Left ventricle myocardium inferior (tissue), 1 donor: ENCODE measurements around the gene UBAC1. TPM values are rescaled to one million over a fixed set of nuclear protein-coding genes. Genes with fewer than 3 reads are reported as not detected.

Experiments
- DNase-seq: peaks from one replicate; pipeline ENCODE4 v3.0.0-alpha.2; 2020
- H3K27ac ChIP-seq: fragments of 200-600 bp; replicated peaks from 2 replicates; pipeline ENCODE4 v1.8.0; 2021
- H3K27me3 ChIP-seq: fragments of 200-600 bp; 2 replicates; pipeline ENCODE4 v1.8.0; 2021; ENCODE audit warnings: low read depth
- H3K36me3 ChIP-seq: fragments of 200-600 bp; 2 replicates; pipeline ENCODE4 v1.8.0; 2021
- H3K4me1 ChIP-seq: fragments of 200-600 bp; 2 replicates; pipeline ENCODE4 v1.8.0; 2021
- H3K4me3 ChIP-seq: fragments of 200-600 bp; 2 replicates; pipeline ENCODE4 v1.8.0; 2021; ENCODE audit warnings: mild to moderate bottlenecking, moderate library complexity
- H3K9me3 ChIP-seq: fragments of 200-600 bp; replicated peaks from 2 replicates; pipeline ENCODE4 v1.8.0; 2021
- intact Hi-C: fragments of 100-400 bp; cut with micrococcal nuclease; formaldehyde crosslinking; loops from one replicate; pipeline ENCODE4 v1.11.0; 2022
- total RNA-seq: library from RNA; stranded (reverse); fragmentation: NEBNext Ultra II Directional; extraction: Animal tissue kit (Norgen Biotek cat#: 25700); gene quantifications from one replicate; pipeline ENCODE4 v1.2.1, GENCODE V29; 2021
- TF ChIP-seq, protein P1 (sequence below): fragments of 200-600 bp; IDR thresholded peaks from 2 replicates; pipeline ENCODE4 v1.8.0; 2021; ENCODE audit warnings: antibody characterized with exemption, mild to moderate bottlenecking, borderline replicate concordance
- donor health status: DM: no; HTN: yes; CAD: no; lungs with severe emphysema.

UBAC1 gene
- total RNA-seq, 1 donor from 2014 or later: 108 TPM

DNA sequence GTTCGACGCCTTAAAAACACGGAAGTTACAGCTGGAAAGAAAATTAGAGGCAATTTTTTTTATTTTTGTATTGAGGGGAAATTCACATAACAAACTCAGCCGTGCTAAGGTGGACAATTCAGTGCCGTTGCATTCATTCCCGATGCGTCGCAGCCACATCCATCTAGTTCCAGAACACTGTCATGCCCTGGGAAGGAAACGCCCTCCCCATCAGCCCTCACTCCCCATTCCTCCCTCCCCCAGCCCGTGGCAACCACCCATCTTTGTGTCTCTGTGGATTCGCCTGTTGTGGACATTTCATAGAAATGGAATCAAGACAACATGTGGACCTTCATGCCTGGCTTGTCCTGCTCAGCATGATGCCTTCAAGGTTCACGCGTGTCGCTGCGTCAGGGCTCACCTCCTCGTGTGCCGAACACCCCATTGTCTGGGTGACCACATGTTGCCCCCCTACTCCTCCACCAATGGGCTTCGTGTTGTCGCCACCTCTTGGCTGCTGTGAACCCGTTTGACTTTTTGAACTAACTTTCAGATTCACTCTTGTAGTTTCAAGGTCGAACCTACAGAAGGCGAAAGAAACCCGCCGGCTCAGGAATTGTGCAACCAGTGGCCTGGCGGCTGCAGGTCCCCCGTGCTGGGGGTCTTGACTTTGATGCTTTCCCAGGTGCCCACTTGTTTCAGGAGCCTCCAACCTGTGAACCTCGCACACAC is 36.4 kb downstream of the UBAC1 start:
- no peak for DNase-seq

GRCh38 chr9:135923508-135923907 is 37.7 kb downstream of the UBAC1 start:
- Histone ChIP-seq H3K27ac (no peak overlapping the region), H3K9me3 (peaks cover 10% of the 10 kb centered on the region), H3K27me3 (no peaks in the 10 kb centered on the region), H3K4me3 (no peak overlapping the region), H3K36me3 (peaks cover 36% of the 10 kb centered on the region), H3K4me1 (peaks cover 15% of the 10 kb centered on the region)
- no peak for DNase-seq
- TF ChIP-seq, protein P1, sequence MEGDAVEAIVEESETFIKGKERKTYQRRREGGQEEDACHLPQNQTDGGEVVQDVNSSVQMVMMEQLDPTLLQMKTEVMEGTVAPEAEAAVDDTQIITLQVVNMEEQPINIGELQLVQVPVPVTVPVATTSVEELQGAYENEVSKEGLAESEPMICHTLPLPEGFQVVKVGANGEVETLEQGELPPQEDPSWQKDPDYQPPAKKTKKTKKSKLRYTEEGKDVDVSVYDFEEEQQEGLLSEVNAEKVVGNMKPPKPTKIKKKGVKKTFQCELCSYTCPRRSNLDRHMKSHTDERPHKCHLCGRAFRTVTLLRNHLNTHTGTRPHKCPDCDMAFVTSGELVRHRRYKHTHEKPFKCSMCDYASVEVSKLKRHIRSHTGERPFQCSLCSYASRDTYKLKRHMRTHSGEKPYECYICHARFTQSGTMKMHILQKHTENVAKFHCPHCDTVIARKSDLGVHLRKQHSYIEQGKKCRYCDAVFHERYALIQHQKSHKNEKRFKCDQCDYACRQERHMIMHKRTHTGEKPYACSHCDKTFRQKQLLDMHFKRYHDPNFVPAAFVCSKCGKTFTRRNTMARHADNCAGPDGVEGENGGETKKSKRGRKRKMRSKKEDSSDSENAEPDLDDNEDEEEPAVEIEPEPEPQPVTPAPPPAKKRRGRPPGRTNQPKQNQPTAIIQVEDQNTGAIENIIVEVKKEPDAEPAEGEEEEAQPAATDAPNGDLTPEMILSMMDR: no peak
- intact Hi-C loops: no loop called here

More for the DNA sequence above, 36.4 kb downstream of the UBAC1 start:
- H3K4me3 ChIP-seq: no peak overlapping the region
- H3K36me3 ChIP-seq: peaks cover 49% of the 10 kb centered on the region
- H3K27ac ChIP-seq: no peak overlapping the region
- H3K27me3 ChIP-seq: no peaks in the 10 kb centered on the region
- no peaks in the 10 kb centered on the region for H3K9me3 ChIP-seq
- intact Hi-C loops: no loop called here
- TF ChIP-seq, protein P1: no peak
- H3K4me1 ChIP-seq: peaks cover 15% of the 10 kb centered on the region

- no peaks in the 10 kb centered on the region for H3K27me3 ChIP-seq
- no peak for DNase-seq
- H3K4me3 ChIP-seq: no peak overlapping the region
- H3K36me3 ChIP-seq: peaks cover 35% of the 10 kb centered on the region
- intact Hi-C loops: no loop called here
- H3K4me1 ChIP-seq: peaks cover 5% of the 10 kb centered on the region
- TF ChIP-seq, protein P1: no peak
- H3K27ac ChIP-seq: no peak overlapping the region
- H3K9me3 ChIP-seq: peaks cover 27% of the 10 kb centered on the region
Observed at GRCh38 chr9:135921749-135922310, 39.3 kb downstream of the UBAC1 start.

GRCh38 chr9:135920973-135921585 is 40.1 kb downstream of the UBAC1 start:
- no peak overlapping the region for H3K27ac ChIP-seq

GRCh38 chr9:135920256-135920930 is 40.8 kb downstream of the UBAC1 start:
- Histone ChIP-seq H3K4me3 (no peak overlapping the region), H3K36me3 (peaks cover 31% of the 10 kb centered on the region), H3K4me1 (no peaks in the 10 kb centered on the region), H3K27me3 (no peaks in the 10 kb centered on the region), H3K27ac (no peak overlapping the region), H3K9me3 (peaks cover 41% of the 10 kb centered on the region)
- no peak for DNase-seq
- intact Hi-C loops: no loop called here
- TF ChIP-seq, protein P1: no peak

More at GRCh38 chr9:135920973-135921585, 40.1 kb downstream of the UBAC1 start:
- H3K27me3 ChIP-seq: no peaks in the 10 kb centered on the region
- intact Hi-C loops: no loop called here
- peaks cover 31% of the 10 kb centered on the region for H3K36me3 ChIP-seq
- no peak for DNase-seq
- TF ChIP-seq, protein P1: no peak
- H3K4me1 ChIP-seq: no peaks in the 10 kb centered on the region
- H3K9me3 ChIP-seq: peaks cover 34% of the 10 kb centered on the region
- no peak overlapping the region for H3K4me3 ChIP-seq
